ENCODE data around the gene RAP1GAP.

DNA sequence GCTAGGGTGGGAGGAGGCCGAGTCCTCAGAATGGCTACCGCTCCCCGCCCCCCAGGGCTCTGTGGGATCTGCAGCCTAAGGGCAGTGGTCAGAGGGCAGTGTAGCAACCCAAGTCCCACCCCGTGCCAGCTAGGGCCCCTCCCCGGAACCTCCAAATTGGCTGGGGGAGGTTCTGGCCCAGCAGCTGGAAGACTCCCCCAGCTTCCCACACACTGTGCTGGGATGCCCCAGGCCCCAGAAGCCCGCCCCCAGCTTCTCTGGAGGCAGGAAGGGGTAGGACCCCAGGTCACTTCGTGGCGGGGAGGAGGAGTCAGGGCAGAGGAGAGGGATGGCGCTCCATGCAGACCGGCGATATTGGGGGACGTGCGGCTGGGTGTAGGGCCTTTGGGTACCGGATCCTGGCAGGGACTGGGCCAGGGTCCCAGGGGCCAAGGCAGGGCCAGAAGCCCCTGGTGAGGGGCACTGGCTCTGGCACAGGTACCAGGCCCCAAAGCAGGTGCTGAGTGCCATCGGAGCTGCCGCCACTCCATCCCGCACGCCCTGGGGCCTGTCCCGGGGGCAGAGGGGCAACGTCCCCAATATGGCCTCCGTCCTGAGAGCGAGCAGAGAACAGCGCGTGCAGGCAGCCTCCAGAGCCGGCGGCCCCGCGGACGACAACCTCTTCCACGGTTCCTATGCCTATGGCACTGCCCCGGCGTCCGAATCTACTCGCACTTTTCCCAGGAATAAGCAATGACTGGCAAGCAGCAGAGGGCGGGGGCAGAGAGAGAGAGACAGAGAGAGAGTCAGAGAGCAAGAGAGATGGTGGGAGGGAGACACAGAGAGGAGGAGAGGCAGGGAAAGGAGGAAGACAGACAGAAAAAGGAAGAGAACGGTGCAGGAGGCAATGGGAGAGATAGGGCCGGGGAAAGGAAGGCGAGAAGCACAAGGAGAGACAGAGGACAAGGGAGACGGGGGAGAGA, 65.7 kb downstream of the RAP1GAP start:
- TF ChIP-seq, protein P1, sequence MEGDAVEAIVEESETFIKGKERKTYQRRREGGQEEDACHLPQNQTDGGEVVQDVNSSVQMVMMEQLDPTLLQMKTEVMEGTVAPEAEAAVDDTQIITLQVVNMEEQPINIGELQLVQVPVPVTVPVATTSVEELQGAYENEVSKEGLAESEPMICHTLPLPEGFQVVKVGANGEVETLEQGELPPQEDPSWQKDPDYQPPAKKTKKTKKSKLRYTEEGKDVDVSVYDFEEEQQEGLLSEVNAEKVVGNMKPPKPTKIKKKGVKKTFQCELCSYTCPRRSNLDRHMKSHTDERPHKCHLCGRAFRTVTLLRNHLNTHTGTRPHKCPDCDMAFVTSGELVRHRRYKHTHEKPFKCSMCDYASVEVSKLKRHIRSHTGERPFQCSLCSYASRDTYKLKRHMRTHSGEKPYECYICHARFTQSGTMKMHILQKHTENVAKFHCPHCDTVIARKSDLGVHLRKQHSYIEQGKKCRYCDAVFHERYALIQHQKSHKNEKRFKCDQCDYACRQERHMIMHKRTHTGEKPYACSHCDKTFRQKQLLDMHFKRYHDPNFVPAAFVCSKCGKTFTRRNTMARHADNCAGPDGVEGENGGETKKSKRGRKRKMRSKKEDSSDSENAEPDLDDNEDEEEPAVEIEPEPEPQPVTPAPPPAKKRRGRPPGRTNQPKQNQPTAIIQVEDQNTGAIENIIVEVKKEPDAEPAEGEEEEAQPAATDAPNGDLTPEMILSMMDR (IDR thresholded peaks at IDR 0.05), result no peak
- no peak for TF ChIP-seq POLR2A (IDR thresholded peaks at IDR 0.05)
